ENCODE results near the gene COLGALT1. TPM values are rescaled to one million over a fixed set of nuclear protein-coding genes. Genes with fewer than 3 reads are reported as not detected.

Gene COLGALT1
- polyA plus RNA-seq, 2 of the 4 experiments (the other 2 are of a cell fraction) = 57.1 to 64.4 TPM

DNA sequence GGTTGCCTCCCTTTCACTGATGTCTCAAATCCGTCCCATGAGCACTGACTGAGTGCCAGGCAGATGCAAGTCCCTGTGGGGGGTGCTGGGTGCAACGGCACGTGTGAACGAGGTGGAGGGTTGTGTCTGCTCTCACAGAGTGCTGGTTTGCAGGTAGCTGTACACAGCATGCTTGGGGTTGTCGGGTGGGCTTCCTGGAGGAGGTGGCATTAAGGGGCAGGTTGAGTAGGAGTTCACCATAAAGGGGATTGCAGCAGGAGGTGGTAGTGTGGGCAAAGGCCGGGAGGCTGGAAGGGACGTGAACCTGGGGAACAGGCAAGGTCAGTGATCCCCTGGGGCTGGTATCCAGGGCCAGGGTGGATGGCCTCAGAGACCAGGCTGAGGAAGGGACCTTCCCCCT, 17.2 kb downstream of the COLGALT1 start:
- ATAC-seq (no peak), FAIRE-seq (no peak), DNase-seq (ENCODE audit: low read depth in 1 of 2, low spot score in 1 of 2) (no peak)
- WGBS (ENCODE audit: missing lambda C conversion rate) = 96% methylated on average over 6 of the region's 7 CpGs
- no peak for TF ChIP-seq BHLHE40 (IDR thresholded peaks at IDR 0.05; ENCODE audit: low read depth, low read length)
- peak; percentile 73 for TF ChIP-seq ZFP36 (IDR thresholded peaks at IDR 0.05; ENCODE audit: borderline replicate concordance, partially characterized antibody)
- TF ChIP-seq, protein P1, sequence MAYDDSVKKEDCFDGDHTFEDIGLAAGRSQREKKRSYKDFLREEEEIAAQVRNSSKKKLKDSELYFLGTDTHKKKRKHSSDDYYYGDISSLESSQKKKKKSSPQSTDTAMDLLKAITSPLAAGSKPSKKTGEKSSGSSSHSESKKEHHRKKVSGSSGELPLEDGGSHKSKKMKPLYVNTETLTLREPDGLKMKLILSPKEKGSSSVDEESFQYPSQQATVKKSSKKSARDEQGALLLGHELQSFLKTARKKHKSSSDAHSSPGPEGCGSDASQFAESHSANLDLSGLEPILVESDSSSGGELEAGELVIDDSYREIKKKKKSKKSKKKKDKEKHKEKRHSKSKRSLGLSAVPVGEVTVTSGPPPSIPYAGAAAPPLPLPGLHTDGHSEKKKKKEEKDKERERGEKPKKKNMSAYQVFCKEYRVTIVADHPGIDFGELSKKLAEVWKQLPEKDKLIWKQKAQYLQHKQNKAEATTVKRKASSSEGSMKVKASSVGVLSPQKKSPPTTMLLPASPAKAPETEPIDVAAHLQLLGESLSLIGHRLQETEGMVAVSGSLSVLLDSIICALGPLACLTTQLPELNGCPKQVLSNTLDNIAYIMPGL (CRISPR knock-in tag; IDR thresholded peaks at IDR 0.05; ENCODE audit: borderline replicate concordance) = no peak
- TF ChIP-seq CHD2 (IDR thresholded peaks at IDR 0.05; ENCODE audit: low read length, partially characterized antibody) = no peak
- TF ChIP-seq, protein P2, sequence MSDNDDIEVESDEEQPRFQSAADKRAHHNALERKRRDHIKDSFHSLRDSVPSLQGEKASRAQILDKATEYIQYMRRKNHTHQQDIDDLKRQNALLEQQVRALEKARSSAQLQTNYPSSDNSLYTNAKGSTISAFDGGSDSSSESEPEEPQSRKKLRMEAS (IDR thresholded peaks at IDR 0.05) = no peak
- TF ChIP-seq SMC3 (IDR thresholded peaks at IDR 0.05) = no peak
- TF ChIP-seq NFE2L2 (conservative IDR thresholded peaks at IDR 0.05; ENCODE audit: low read length) = no peak
- POLR2A ChIA-PET = interaction anchor here (1.7 kb wide), 1 partner anchor 13 kb away, joined by 6 read pairs; no protein-coding TSS in a partner anchor
- Histone ChIP-seq H3K4me3 (no peak overlapping the region), H3K4me2 (no peak overlapping the region), H3K9me3 (no peaks in the 10 kb centered on the region), H3K4me1 (peaks cover 5% of the 10 kb centered on the region; the same call in 2 of the 3 replicates), H3K27ac (no peak overlapping the region)
- CTCF ChIA-PET = interaction anchor here (0.6 to 2.6 kb wide), 8 partner anchors 14 to 212 kb away, joined by 3 to 9 read pairs (median 5); no protein-coding TSS in a partner anchor

DNA sequence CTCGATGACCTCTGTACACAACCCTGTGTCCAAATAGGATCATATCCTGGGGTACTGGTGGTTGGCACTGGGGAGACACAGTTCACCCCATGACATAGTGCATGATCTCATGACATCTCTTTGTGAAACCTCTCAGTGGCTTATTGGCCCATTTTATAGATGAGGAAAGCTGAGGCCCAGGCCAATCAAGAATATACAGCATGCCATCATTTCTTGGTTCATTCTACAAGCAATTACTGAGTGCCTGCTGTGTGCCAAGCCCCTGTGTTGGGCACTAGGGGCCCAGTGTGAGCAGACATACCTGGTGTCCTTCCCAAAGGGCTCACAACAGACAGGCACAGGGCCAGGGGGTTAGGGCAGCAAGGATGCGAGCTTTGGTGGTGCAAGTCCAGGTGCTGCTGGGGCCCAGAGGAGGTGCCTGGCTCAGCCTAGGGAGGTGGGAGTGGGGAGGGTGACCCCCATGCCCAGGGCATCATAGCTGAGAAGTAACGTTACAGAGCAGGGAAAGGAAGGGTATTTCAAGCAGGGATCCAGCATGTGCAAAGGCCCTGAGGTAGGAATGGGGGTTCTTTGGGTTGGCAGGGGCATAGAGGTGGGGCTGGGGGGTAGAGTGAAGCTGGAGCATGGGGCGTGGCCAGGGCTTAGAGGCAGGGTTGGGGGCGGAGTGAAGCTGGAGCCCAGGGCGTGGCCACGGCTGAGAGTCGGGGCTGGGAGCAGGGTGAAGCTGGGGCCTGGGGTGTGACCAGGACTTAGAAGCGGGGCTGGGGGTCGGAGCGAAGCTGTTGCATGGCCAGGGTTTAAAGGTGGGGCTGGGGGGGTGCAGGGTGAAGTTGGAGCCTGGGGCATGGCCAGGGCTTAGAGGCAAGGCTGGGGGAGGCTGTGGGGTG, 20.7 kb downstream of the COLGALT1 start:
- no peaks in the 10 kb centered on the region for H3K9me3 ChIP-seq
- peaks cover 16% of the 10 kb centered on the region; the same call in 2 of the 3 replicates for H3K4me1 ChIP-seq
- peak overlapping the region; percentile 23; the same call in 1 of the 3 replicates for H3K4me2 ChIP-seq
- CTCF ChIA-PET = interaction anchor here (0.6 to 2.0 kb wide), 7 partner anchors 9 to 208 kb away, joined by 3 to 6 read pairs (median 4); no protein-coding TSS in a partner anchor
- POLR2A ChIA-PET = no interaction called here
- TF ChIP-seq KDM1A (IDR thresholded peaks at IDR 0.05; ENCODE audit: low read depth) (peak; percentile 57; the same call in 1 of the 2 replicates), EP300 (IDR thresholded peaks at IDR 0.05) (no peak)
- FAIRE-seq (no peak), DNase-seq (ENCODE audit: low read depth in 1 of 2, low spot score in 1 of 2) (peak in 1 of 2 experiments; percentile 45), ATAC-seq (peak in 1 of 2 experiments; percentile 34; a peak in 3 of 6 replicates)
- H3K27ac ChIP-seq = peak overlapping the region in 1 of 2 experiments; percentile 60; a peak in 2 of 6 replicates
- H3K4me3 ChIP-seq = no peak overlapping the region
- WGBS (ENCODE audit: missing lambda C conversion rate) = 75% methylated on average over 8 of the region's 11 CpGs

DNA sequence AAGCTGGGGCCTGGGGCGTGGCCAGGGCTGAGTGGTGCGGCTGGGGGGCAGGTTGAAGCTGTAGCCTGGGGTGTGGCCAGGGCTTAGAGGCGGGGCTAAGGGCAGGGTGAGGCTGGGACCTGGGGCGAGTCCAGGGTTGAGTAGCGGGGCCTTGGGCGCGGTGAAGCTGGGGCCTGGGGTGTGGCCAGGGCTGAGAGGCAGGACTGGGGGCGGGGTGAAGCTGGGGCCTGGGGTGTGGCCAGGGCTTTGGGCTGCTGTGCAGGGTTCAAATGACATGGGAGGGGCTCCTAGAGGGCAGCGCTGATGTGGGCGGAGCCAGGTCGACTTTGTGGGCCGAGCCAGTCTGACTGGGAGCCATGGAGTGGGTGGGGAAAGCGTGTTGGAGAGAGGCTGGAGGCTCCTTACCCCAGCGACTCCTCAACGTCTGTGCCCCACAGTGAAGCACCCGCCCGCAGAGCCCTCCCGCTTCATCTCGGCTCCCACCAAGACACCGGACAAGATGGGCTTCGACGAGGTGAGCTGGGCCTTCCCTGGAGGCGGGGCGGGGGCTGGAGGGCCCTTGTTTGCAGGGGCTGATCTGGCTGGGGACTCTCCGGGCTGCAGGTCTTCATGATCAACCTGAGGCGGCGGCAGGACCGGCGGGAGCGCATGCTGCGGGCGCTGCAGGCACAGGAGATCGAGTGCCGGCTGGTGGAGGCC, 21.5 kb downstream of the COLGALT1 start:
- H3K27ac ChIP-seq = peak overlapping the region in 1 of 2 experiments; percentile 60; a peak in 2 of 6 replicates
- H3K4me3 ChIP-seq = no peak overlapping the region
- H3K4me1 ChIP-seq = peaks cover 16% of the 10 kb centered on the region; the same call in 2 of the 3 replicates
- no peak for FAIRE-seq
- POLR2A ChIA-PET = no interaction called here
- no peak for TF ChIP-seq MAFK (IDR thresholded peaks at IDR 0.05; ENCODE audit: partially characterized antibody)
- ATAC-seq = peak; percentile 52 to 78
- DNase-seq (ENCODE audit: low read depth in 1 of 2, low spot score in 1 of 2) = peak; percentile 53 to 84
- 70% methylated on average over 17 of the region's 34 CpGs for WGBS (ENCODE audit: missing lambda C conversion rate)
- H3K4me2 ChIP-seq = peak overlapping the region; percentile 23; the same call in 1 of the 3 replicates
- no peaks in the 10 kb centered on the region for H3K9me3 ChIP-seq
- CTCF ChIA-PET = interaction anchor here (1.8 to 2.0 kb wide), 3 partner anchors 38 to 207 kb away, joined by 4 to 5 read pairs (median 4); no protein-coding TSS in a partner anchor

DNA sequence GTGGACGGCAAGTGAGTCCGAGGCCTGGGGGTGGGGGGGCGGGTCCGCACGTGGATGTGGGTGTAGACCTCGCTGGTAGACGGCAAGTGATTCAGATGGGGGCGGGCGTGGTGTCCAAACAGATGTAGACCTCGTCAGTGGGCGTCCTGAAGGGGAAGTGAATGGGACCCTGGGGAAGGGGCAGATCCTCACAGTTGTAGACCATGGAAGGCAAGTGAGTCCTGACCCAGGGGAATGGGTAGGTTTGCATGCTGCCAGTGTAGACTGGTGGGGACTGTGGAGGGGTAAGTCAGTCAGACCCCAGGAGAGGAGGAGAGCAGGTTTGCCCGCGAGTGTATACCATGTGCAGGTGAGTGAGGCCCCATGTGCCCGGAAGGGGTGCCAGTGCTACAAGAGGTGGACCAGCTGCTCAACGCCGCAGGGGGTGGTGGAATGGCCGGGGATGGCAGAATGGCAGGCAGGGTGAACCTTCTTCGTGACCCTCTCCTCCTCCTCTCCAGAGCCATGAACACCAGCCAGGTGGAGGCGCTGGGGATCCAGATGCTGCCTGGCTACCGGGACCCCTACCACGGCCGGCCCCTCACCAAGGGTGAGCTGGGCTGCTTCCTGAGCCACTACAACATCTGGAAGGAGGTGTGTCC, 22.1 kb downstream of the COLGALT1 start:
- Histone ChIP-seq H3K9me3 (no peaks in the 10 kb centered on the region), H3K4me1 (peaks cover 16% of the 10 kb centered on the region; the same call in 2 of the 3 replicates), H3K4me2 (no peak overlapping the region), H3K4me3 (no peak overlapping the region), H3K27ac (no peak overlapping the region)
- WGBS (ENCODE audit: missing lambda C conversion rate) = 95% methylated on average over 10 of the region's 22 CpGs
- ATAC-seq = no peak
- no peak for FAIRE-seq
- POLR2A ChIA-PET = no interaction called here
- DNase-seq (ENCODE audit: low read depth in 1 of 2, low spot score in 1 of 2) = no peak
- CTCF ChIA-PET = interaction anchor here (1.8 to 1.9 kb wide), 2 partner anchors 38 to 189 kb away, joined by 4 to 5 read pairs; no protein-coding TSS in a partner anchor
- TF ChIP-seq CEBPB (IDR thresholded peaks at IDR 0.05) = no peak
- no peak for TF ChIP-seq KDM1A (IDR thresholded peaks at IDR 0.05; ENCODE audit: low read depth)
- no peak for TF ChIP-seq MAZ (IDR thresholded peaks at IDR 0.05; ENCODE audit: borderline replicate concordance, low read depth, low read length)
- TF ChIP-seq RAD21 (conservative IDR thresholded peaks at IDR 0.05 in 1 of 2, IDR thresholded peaks at IDR 0.05 in 1 of 2) = no peak
- no peak for TF ChIP-seq HOXB13 (CRISPR knock-in tag; IDR thresholded peaks at IDR 0.05; ENCODE audit: low read depth)
- no peak for TF ChIP-seq NPAS2 (CRISPR knock-in tag; IDR thresholded peaks at IDR 0.05; ENCODE audit: borderline replicate concordance)
- TF ChIP-seq, protein P3, sequence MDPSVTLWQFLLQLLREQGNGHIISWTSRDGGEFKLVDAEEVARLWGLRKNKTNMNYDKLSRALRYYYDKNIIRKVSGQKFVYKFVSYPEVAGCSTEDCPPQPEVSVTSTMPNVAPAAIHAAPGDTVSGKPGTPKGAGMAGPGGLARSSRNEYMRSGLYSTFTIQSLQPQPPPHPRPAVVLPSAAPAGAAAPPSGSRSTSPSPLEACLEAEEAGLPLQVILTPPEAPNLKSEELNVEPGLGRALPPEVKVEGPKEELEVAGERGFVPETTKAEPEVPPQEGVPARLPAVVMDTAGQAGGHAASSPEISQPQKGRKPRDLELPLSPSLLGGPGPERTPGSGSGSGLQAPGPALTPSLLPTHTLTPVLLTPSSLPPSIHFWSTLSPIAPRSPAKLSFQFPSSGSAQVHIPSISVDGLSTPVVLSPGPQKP (IDR thresholded peaks at IDR 0.05; ENCODE audit: low read depth, low read length) = no peak
- TF ChIP-seq, protein P4, sequence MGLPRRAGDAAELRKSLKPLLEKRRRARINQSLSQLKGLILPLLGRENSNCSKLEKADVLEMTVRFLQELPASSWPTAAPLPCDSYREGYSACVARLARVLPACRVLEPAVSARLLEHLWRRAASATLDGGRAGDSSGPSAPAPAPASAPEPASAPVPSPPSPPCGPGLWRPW (IDR thresholded peaks at IDR 0.05) = no peak
- TF ChIP-seq FOSL2 (IDR thresholded peaks at IDR 0.05) = no peak
- TF ChIP-seq FOSL2 (CRISPR knock-in tag; IDR thresholded peaks at IDR 0.05) = no peak
